Measurements from ENCODE around the gene HDHD5.
"Not testable (repeated sequence)": the region's sequence is repeated elsewhere in the genome, so short reads cannot be mapped to it uniquely, and the experiment has no call there.

The HDHD5 gene

DNA sequence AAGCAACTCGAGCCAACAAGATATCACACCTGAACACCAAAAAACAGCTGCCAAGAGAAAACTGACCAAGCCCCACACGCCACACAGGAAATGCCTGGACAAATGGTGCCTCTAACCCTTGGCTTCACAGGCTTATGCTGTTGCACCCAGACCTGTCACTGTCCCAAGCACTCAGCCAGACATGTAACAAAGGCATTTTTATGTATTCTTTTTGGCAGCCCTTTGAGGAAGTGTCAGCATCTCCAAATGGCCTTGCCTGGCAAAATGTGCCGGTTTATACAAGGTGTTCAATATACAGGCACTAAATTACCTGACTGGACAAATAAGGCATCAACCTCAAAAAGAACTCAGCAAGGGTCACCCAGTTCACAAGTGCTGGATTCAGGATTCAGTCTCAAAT is 6.1 kb downstream of the HDHD5 start:
- DNase-seq = no peak

DNA sequence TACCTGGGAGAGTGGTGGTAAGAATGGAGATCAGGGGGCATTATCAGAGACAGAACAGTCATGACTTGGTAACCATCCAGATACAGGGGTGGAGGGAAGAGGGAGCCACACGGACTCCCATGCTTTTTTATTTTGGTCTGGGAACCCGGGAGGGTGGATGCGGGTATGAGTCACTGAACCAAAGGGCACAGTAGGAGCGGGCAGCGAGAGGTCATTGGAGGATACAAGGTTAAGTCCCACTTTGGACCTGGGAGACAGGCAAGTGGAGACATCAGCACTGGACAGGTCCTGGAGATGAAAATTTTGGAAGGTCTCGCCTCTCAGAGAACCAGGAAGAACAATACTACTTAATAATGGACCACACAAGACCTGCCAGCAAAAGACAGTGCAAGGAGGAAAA is 6.7 kb downstream of the HDHD5 start:
- no peak for DNase-seq

DNA sequence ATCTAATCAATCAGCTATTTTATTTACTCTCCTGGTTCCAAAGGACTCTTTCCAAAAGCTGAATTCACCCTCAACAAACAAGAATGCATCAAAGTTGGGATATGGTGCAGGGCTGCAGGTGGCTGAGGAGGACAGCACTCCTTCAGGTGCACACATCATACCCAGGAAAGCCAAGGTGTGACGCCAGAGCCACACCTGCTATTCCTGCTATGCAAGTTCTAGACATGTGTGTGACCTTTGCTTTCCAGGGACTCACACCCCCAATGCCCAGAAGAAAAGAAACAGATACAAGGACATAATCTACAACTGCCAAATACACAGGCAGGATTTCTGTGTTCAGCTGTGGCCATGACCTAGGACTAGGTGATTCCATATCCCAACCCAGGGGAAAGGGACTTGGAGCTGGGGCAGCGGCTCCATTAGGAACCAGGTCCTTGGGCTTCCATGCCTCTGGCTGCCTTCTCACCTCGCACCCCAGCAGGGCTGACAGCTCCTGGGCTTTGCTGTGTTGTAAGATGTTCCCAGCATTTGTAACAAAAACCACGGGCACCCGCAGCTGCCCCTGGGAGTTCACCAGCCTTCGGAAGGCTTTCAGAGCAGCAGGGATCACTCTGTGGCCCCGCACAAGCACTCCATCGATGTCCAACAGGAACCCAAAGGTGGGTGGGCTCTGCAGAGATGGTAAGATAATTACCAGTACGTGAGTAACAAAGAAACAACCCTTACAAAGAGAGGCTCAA is 9.8 kb downstream of the HDHD5 start:
- no peak for DNase-seq

DNA sequence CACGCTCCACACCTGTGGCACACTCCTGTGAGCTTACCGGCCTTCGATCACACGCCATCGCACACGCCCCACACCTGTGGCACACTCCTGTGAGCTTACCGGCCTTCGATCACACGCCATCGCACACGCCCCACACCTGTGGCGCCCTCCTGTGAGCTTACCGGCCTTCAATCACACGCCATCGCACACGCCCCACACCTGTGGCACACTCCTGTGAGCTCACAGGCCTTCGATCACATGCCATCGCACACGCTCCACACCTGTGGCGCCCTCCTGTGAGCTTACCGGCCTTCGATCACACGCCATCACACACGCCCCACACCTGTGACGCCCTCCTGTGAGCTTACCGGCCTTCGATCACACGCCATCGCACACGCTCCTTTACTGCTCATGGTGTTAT is 11.6 kb downstream of the HDHD5 start:
- not testable (repeated sequence) for DNase-seq

DNA sequence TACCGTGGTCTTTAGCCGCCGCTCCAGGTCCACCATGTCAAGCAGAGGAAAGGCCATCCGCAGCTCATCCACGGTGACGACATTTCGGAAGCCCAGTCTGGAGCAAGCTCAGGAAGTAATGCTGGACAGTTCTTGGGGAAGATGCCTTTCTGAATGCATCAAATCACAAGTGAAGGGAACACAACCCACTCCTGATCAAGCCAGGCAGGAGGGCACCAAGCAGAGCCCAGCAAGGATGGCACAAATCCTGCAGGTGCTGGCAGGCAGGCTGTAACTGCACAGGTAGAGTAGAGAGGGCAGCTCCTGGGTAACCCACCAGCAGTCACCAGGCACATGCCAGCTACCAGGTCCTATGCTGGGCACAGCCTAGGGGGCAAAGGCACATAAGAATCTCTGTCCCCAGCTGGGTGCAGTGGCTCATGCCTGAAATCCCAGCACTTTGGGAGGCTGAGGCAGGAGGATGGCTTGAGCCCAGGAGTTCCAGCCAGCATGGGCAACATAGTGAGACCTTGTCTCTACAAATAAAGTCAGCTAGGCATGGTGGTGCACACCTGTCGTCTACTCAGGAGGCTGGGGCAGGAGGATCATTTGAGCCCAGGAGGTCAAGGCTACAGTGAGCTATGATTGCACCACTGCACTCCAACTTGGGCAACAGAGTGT is 13.9 kb downstream of the HDHD5 start:
- DNase-seq = no peak

DNA sequence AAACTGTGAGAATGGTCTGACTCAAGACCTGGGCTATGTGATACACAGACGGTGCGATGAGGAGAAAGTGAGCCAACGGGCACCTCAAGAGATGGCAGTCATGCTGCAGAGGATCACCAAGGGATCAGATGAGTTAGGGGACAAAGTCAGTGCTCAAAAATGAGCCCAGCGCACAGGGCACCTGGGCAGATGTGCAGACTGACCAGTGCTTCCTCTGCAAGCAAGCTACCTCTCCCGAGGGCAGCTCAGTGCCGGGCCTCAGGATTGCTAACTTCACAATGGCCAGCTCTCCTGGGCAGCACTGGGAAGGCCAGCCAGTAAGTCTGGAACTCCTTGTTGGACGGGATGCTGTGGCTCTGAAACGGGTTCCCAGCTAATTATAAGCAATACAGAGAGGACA is 15.3 kb downstream of the HDHD5 start:
- no peak for DNase-seq

DNA sequence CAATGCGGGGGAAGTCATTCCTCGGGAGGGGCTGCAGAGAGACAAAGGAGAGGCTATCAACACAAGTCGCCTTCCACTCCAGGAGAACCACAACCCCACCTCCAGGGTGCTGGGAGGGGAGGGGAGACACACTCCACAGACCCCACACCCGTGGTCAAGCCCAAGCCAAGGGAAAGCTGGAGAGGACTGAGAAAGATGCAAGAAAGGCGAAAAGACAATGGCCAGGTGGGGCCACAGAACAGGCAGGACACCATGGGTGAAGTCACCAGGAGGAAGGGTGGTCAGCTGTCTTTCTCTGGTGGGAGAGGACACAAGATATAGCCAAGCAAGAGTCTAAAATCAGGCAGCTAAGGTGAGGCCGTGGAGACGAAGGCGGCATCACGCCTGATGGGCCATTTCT is 16.0 kb downstream of the HDHD5 start:
- no peak for DNase-seq

DNA sequence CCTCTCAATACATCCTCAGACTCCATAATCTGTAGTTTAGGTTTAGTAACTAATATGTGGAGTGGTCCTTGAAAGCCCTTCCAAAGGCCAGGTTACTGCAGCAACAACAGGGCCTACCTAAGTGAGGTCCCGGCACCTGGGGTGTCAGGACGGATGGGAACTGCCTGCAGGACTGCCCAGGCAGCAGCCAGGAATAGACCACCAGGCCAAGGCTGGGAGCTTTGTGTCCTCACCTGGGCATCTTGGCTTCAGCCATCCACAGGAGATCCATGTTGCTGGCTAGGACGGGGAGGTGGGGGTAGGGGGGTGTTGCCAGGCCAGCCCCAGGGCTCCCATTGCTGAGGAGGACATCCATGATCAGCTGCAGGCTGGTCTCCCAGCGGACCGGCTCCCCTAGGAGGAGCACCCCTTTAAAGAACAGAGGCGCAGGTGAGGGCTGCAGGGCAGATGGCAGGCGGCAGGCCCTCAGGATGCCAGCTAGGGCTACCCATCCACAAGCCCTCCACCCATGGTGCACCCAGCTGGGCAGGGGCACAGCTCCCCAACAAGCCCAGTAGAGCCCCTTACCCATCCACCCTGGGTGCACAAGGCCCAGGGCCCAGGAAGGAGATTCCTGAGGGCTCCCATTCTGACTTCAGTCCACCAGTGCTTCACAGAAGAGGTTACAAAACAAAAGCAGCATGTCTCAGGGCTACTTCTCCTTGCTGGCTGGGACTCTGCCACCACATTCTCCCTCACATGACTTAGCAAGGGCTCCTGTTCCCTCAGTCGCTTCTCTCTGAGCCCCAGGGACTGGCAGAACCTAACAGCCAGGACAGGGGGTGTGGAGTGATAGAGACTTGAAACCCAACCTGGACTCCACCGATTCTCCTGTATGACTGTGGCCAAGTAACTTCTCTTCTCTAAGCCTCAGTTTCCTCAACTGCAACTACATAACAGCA is 18.0 kb downstream of the HDHD5 start:
- no peak for DNase-seq

DNA sequence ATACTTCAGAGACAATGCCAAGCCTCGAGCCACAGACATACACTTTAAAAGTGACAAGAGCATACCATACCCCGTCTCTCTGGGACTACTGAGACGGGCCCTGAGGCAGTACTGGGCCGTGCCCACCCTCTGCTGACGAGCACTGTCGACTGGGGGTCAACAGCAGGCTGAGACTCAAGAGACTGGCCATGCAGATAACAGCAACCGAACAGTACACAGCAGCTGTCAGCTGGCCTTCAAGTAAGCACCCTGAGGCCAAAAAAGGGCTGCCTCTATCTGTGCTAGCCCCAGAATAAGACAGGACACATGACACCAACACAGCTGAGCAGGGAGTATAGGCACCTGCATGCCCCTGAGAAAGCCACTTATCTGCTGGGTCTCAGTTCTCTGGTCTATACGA is 19.1 kb downstream of the HDHD5 start:
- no peak for DNase-seq

DNA sequence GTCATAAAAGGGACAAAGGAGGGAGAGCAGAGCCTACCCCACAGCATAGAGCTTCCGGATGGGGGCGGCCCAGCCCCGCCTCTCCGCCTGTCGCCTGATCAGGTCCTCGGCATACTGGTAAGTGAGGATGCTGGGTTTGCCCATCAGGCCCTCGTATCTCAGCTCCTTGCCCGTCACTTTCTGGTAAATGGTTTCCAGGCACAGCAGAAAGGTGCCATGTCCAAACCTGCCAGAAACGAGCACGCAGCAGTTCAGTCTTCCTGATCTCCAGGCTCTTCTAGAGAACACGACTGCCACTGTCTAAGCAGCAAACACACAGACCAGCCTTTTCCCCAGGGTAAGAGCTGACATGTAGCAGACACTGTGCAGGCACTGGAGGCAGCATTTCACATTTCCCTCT is 20.6 kb downstream of the HDHD5 start:
- DNase-seq = no peak

DNA sequence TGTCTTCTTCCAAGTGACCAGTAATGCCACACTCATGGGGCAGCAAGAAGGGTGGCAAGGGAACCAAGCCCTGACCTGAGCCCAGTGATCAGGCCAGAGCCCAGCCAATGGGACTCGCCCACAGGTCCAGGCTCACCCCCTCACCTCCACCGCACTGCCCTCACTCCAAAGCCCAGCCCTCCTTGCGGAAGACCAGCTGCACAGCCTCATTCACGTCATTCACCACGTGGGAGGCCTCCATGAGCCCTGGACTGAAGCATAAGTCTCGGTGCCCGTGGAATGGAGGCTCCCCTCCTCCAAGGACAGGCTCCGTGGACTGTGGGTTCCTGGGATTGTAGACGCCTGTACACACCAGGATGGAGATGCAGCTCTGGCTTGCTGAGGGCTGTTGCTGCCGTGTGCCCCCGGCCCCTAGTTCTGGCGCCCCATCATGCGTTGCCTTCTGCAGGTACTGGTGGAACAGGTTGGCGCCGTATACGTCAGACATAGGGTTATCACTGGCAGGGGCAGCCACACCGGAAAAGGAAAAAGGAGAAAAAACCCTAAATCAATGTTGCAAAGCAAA is 21.1 kb downstream of the HDHD5 start:
- DNase-seq = no peak

DNA sequence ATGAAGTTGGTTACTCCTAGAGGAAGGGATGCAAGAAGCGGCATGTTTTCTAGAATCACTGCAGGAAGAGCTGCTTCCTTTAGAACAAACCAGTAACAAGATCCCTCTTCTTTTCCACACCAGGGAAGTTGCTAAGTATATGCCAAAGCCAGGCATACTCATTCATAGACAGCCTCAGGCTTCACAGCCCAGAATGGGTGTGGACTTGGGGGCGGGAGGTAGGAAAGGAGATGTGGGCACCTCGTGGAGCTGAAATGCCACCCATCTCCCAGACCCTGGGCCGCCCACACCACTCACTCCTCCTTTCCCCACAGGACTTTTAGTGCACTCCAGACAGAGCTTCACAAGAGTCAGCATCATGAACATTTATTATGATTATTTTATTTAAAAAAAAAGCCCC is 21.9 kb downstream of the HDHD5 start:
- DNase-seq = no peak

DNA sequence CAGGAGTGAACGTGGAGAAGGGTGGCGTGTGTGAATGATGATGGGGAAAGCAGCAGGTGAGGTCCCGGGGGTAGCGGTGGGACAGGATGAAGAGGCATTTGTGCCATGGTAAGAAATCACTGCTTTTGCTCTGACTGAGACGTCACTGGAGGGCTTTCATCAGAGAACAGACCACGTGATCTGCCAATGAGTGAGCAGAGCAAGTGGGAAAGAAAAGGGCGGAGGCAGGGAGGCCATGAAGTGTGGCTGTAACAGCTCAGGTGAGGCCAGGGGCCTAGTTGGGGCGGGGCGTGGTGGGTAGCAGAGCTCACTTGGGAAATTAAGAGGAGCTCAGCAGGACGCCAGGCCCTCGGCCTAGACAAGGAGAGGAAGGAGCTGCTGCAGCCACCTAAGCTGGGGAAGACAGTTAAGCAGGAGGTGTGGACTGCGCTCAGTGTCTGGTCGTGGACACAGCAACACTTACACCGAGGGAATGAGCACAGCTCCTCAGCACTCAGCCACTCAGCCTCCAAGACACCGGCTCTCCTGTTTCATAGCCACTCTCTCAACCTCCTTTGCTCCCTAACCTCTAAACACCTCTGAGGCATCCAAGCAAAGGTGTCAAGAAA is 23.8 kb downstream of the HDHD5 start:
- no peak for DNase-seq

DNA sequence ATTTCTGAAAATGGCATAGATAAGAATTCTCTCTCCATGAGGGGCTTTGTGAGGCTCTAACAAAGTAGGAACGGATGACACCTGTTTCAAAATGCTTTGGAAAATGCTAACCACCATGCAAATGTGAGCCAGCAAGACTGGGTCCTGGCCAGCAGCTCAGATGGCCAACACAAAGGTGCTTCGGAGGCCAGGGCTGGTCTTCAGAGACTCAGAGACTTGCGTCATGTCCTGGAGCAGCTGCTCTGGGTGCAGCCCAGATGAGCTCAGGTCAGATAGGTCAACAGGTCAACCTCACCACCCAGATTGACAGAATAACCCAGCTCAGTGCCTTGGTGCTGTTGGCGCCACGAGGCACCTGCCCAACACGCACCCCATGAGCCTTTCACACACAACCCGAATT is 25.9 kb downstream of the HDHD5 start:
- DNase-seq = no peak

DNA sequence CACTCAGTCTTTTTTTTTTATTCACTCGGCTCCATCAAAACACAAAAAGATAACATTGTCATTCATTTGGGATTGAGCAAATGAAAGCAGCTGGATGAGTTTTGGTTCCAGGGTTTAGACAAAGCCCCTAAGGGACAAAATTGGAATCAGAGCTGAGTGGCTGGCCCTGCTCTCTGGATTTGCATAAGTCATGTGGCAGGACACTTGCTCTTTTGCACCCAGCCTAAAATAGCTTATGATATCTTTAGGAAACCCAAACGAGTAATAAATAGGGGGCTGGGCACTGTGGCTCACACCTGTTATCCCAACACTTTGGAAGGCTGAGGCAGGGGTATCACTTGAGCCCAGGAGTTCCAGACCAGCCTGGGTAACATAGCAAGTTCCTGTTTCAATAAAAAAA is 27.0 kb downstream of the HDHD5 start:
- DNase-seq = no peak

DNA sequence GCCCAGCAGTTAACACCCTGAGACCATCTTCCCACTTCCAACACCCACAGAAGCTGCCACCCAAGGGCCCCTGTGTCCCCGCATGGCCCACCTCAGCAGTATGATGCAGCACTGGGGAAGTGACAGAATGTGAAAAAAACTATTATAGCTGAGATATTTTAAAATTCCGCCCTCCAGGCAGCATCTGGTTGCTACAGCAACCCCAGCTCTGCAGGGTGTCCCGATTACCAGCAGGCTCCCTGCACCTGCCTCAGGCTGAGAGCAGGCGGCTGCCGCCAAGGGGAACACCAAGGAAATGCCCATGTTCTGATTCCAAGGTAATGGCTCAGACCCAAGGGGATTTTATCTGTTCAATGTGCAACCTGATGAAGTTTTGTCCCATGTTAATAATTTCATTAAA is 27.4 kb downstream of the HDHD5 start:
- no peak for DNase-seq

DNA sequence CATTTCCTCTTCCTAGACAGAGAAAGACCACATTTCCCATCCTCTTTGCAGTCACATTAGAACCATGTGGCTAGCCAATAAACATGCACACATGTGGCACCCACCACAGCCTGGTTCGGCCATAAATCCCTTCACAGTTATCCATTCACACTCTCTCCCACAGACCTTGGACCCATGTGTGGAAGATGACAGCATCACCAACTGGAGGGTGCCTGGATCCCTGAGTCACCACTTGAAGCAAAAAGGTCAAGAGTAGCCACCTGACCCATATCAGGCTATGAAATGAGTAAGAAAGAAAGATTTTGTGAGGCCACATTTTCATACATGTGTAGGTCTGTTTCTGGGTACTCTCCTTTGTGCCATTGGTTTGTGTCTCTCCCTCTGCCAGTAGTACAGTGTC is 28.9 kb downstream of the HDHD5 start:
- DNase-seq = no peak

DNA sequence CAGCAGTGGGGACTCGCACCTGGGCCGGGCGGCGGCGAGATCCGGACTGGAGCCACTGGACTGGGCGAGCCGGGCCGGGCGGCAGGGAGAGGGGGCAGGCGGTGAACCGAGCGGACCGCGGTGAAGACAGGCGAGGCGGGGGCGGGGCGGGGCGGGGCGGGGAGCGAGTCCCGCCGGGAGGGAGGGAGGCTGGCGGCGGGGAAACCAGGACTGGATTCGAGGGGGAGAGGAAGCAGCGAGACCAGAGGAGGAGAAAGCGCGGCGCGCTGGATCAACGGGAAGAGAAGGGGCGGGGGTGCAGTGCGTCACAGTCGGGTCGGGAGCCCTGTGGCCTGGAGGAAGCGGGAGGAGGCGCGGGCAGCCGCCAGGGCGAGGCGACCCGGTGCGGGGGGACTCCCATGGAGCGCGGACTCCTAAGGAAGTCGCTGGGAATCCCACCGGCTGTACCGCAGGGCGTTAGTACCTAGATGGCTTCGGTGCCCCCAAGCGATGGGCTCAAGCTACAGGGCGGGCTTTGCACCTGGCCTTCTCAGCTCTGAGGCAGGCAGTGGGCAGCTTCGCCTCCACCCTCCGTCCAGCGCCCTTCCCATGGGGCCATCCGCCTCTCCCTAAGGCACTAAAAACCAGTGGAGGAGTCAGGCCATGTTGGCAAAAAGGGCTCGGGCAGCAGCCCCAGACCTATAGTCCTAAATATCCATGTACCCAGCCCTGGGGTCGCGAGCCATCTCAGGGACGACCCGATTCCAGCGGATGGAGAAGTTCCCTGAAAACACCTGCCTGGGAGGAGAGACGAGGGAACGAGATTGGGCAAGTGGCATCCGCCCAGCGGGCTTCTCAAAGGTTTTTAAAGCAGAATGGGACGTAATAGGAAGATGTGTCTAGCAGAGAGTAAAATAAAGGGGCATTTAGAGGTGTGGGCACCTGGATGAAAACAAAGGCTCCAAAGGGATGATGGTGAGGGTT is 37.6 kb downstream of the HDHD5 start, which contains the start of gene TMEM121B:
Gene TMEM121B (minus strand): TSS at position 128 of the 963 bp plus-strand sequence. CDS start 233 bp downstream, outside the sequence.
- no peak for DNase-seq

DNA sequence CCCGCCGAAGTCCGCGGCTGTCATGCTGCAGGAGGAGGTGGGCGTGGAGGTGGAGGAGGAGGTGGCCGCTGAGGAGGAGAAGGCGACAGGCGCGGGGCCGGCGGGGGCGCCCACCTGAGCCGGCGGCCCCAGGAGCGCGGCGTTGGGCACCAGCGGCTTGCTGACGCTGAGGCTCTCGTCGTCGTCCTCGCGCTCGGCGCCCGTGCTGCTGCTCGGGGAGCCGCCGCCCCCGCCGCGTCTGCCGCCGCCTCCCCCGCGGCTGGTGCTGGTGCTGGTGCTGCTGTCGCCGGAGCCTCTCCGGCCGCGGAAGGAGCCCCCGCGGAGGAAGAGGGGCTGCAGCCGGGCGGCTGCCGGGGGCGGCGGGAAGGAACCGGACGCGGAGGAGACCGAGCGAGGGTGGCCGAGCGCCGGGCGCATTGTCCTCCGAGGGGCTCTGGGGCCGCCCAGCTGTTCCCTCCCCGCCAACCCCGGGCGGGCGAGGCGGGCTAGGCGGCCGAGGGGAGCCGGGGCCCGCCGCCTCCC is 38.3 kb downstream of the HDHD5 start:
- no peak for DNase-seq

DNA sequence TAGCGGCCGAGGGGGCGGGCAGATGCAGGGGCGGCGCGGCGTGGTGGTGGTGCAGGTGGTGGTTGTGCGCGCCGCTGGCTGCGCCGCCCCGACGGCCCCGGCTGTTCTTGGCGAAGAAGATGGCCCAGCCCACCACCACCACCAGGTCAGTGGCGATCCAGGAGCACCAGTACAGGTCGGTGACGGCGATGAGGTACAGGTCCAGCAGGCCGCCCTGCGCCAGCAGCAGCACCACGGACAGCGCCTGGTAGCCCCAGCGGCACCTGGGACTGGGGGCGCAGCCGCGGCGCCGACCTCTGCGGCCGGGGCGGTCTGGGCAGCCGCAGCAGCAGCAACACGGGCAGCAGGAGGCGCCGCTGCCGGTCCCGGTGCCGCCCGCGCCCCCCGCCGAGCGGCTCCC is 38.8 kb downstream of the HDHD5 start:
- DNase-seq = no peak

DNA sequence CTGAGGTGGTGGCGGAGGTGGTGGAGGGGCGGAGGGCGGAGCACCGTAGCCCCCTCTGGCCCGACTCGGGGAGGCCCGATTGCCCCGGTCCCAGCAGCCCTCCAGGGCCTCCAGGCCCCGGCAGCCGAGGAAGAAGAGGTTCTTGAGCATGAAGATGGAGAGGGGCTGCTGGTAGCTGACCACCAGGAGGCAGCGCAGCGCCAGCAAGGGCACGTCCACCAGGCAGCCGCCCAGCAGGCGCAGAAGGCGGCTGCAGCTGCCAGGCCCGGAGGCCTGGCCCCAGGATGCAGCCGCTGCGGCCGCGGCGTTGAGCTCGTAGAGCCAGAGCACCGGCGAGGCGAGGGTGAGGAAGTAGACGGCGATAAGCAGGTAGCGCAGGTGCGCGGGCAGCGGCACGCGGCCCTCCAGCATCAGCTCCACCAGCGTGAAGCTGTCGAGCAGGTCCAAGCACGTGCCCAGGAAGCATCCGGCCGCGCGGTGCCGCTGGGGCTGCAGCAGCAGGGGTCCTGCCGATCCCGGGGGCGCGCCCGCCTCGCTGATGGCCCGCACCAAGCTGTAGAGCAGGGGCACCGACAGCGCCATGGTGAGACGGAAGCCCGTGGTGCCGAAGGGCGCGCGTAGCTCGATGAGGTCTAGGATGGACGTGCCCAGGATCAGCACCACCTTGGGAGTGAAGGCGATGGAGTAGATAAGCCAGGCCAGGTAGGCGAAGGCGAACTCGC is 39.4 kb downstream of the HDHD5 start:
- DNase-seq = no peak

Measured in NCI-H1048 (cell line).